Kidney (tissue), 14 donors: ENCODE results near the gene GJA3. TPM values are rescaled to one million over a fixed set of nuclear protein-coding genes. Genes with fewer than 3 reads are reported as not detected.
A peak's percentile ranks its signal among the peaks of the same experiment; 100 is the strongest.

Experiments
- DNase-seq, 5 donors: peaks; one replicate each; pipeline ENCODE4 v3.0.0-alpha.2; 2013 to 2020
- FAIRE-seq: peaks from 2 replicates; lab custom pipeline; 2012; peaks lifted over from hg19 to GRCh38; lab: Jason Lieb, UNC
- H3K27ac ChIP-seq, 2 donors: one replicate each; pipeline ENCODE4 v1.7.0; 2013; ENCODE audit warnings: low read depth in 2 of 2, low read length in 2 of 2, inconsistent platforms in 1 of 2
- H3K27me3 ChIP-seq: one replicate; pipeline ENCODE4 v1.7.1; 2013; ENCODE audit warnings: low read length, inconsistent platforms; ENCODE audit not compliant: control insufficient read depth, insufficient read depth
- H3K36me3 ChIP-seq, 3 donors: one replicate each; pipeline versions ENCODE4 v1.7.0 to v1.7.1; 2013; ENCODE audit warnings: low read length in 3 of 3, control low read depth in 1 of 3, inconsistent platforms in 1 of 3; ENCODE audit not compliant: insufficient read depth in 3 of 3, control insufficient read depth in 2 of 3
- H3K4me1 ChIP-seq, 3 donors: one replicate each; pipeline versions ENCODE4 v1.7.0 to v1.7.1; 2013; ENCODE audit warnings: low read length in 3 of 3, inconsistent platforms in 1 of 3, low read depth in 1 of 3; ENCODE audit not compliant: control insufficient read depth in 2 of 3, insufficient read depth in 2 of 3
- H3K4me3 ChIP-seq, 3 donors: one replicate each; pipeline versions ENCODE4 v1.7.0 to v1.8.1; 2013; ENCODE audit warnings: low read length in 3 of 3, control low read depth in 1 of 3, inconsistent platforms in 1 of 3
- H3K9ac ChIP-seq, 3 donors: one replicate each; pipeline versions ENCODE4 v1.7.0 to v1.7.1; 2013; ENCODE audit warnings: low read length in 3 of 3, control low read depth in 1 of 3, inconsistent platforms in 1 of 3
- H3K9me3 ChIP-seq, 3 donors: one replicate each; pipeline versions ENCODE4 v1.7.0 to v1.7.1; 2013; ENCODE audit warnings: low read length in 3 of 3, control low read depth in 1 of 3, inconsistent platforms in 1 of 3; ENCODE audit not compliant: control insufficient read depth in 2 of 3, insufficient read depth in 1 of 3
- intact Hi-C: fragments of 100-400 bp; cut with DNase I; formaldehyde crosslinking; loops from one replicate; pipeline ENCODE4 v1.11.1; 2022
- polyA plus RNA-seq: library from polyadenylated mRNA; stranded (reverse); fragments of 350-450 nt; fragmentation: Illumina TruSeq; extraction: RNeasy Lipid Tissue Mini Kit (QIAGEN cat#74804); gene quantifications from one replicate; pipeline ENCODE4 v1.2.3, GENCODE V29; 2014; ENCODE audit warnings: low read depth, low replicate concordance; ENCODE audit not compliant: insufficient read depth
- total RNA-seq: library from RNA; stranded (reverse); fragmentation: NEBNext Ultra II Directional; extraction: Animal tissue kit (Norgen Biotek cat#: 25700); gene quantifications from one replicate; pipeline ENCODE4 v1.2.1, GENCODE V29; 2021
- TF ChIP-seq, protein P1 (sequence below): IDR thresholded peaks from 3 replicates; pipeline ENCODE4 v1.5.1; 2012; ENCODE audit warnings: mild to moderate bottlenecking, moderate library complexity, borderline replicate concordance; ENCODE audit not compliant: insufficient read depth; ENCODE audit errors: extremely low read depth
- donor health status: control.
- donor health status: control.
- donor health status: control.
- donor health status: control.
- donor health status: control.
- donor health status: DM: yes; HTN: yes; CAD: no.
- donor health status: Normal renal cell carcinoma (clear cell type).

Gene GJA3
- total and polyA plus RNA-seq, 2 donors from 2014 or later = 0.16 to 1.1 TPM

DNA sequence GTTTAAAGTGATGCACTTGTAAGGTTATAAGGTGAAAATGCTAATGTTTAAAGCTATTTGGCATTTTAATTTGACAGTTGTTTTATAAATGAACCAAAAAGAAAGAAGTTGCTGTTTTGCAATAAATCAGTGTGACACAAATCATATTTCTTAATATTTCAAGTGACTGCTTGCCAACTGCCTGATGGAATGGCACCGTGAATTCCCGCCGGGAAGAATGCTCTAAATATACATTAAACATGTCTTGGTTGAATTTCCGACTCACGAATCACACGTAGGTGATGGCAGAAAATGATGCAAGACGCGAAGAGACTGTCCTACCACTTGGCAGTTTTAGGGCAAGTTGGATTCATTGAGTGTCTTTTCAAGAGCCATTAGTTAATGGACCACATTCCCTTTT, 34.9 kb upstream of the GJA3 start:
- H3K4me1 ChIP-seq = peaks cover 0 to 7% (median 6%) of the 10 kb centered on the region in 3 donors
- FAIRE-seq (no peak), DNase-seq (no peak)
- H3K4me3 ChIP-seq = no peak overlapping the region
- no peak overlapping the region for H3K27ac ChIP-seq
- intact Hi-C loops = no loop called here
- H3K9me3 ChIP-seq = no peaks in the 10 kb centered on the region
- TF ChIP-seq, protein P1, sequence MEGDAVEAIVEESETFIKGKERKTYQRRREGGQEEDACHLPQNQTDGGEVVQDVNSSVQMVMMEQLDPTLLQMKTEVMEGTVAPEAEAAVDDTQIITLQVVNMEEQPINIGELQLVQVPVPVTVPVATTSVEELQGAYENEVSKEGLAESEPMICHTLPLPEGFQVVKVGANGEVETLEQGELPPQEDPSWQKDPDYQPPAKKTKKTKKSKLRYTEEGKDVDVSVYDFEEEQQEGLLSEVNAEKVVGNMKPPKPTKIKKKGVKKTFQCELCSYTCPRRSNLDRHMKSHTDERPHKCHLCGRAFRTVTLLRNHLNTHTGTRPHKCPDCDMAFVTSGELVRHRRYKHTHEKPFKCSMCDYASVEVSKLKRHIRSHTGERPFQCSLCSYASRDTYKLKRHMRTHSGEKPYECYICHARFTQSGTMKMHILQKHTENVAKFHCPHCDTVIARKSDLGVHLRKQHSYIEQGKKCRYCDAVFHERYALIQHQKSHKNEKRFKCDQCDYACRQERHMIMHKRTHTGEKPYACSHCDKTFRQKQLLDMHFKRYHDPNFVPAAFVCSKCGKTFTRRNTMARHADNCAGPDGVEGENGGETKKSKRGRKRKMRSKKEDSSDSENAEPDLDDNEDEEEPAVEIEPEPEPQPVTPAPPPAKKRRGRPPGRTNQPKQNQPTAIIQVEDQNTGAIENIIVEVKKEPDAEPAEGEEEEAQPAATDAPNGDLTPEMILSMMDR = no peak
- no peaks in the 10 kb centered on the region for H3K36me3 ChIP-seq
- H3K9ac ChIP-seq = no peak overlapping the region
- H3K27me3 ChIP-seq = peaks cover 24% of the 10 kb centered on the region

DNA sequence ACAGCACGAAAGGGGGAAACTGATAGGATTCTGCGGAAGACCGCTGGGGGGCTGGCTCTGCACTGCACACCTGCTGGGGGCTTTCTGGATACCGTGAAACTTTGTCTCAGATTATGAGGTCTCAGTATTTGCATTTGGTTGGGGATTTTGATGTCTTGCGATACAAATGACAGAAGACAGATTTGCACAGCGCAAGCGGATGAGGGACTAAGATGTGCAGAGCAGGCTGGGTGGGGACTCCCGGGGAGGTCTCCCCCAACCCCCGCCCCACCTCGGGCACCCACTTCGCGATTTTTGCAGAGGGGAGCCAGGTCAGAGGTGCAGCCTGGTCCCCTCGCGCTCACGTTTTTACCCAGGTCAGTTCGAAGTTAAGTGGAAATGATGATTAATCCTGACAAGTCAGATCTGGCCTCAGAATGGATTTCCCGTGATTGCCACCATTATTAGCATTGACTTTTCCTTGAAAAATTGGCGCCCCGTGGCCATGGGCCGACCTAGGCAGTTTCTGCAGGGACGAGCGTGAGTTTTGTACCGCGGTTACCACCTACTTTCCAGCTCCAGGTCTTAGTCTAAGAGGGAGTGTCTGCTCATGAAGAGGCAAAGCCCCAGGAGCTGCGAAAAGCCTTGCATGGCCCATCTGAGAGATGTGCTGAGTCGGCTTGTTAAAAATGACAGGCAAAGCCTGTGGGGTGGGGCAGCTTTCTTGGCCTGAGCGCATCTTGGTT, 33.2 kb upstream of the GJA3 start:
- DNase-seq (peak in 1 of 5 donors; percentile 20), FAIRE-seq (no peak)
- peaks cover 4 to 7% (median 7%) of the 10 kb centered on the region in 3 donors for H3K4me1 ChIP-seq
- no peak overlapping the region for H3K9ac ChIP-seq
- H3K27me3 ChIP-seq = peaks cover 24% of the 10 kb centered on the region
- no peak overlapping the region for H3K27ac ChIP-seq
- intact Hi-C loops = no loop called here
- H3K9me3 ChIP-seq = no peaks in the 10 kb centered on the region
- TF ChIP-seq, protein P1 = no peak
- H3K36me3 ChIP-seq = no peaks in the 10 kb centered on the region
- H3K4me3 ChIP-seq = peak overlapping the region in 1 of 3 donors; percentile 70

DNA sequence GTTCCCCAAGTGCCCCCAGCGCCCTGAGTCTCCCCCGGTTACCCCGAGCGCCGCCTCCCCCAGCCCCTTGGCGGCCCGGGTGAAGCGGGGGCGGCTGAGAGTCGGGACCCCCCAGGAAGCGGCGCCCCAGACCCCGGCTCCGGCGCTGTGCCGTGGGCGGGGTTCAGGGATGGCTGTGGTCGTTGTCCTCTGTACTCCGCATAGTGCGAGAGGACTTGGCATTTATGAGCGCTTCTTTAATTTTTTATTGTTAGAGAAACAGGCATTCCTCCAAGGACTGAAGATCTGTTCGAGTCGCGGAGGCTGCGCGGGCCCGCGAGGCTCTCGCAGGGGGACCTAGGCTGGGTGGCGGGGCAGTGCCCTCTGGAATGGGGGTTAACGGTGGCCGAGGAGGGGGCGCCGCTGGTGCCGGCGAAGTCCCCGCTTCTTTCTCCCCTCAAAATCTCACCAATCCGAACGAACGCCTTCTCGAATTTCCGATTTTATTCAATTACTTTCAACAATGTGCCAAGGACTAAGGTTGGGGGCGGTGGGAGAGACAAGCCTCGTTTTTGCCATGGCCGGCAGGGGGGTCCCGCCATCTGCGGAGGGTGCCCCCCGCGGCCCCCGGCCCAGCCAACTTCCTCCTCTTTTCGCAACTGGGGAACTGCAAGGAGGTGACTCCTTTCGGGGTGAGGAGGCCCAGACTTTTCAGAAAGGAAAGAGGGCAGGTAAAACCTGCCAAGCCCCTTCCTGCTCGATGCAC, 32.5 kb upstream of the GJA3 start:
- Histone ChIP-seq H3K9me3 (no peaks in the 10 kb centered on the region), H3K4me3 (peak overlapping the region in 2 of 3 donors; percentile 17 to 70), H3K4me1 (peaks cover 4 to 7% (median 5%) of the 10 kb centered on the region in 3 donors), H3K36me3 (no peaks in the 10 kb centered on the region), H3K27me3 (peaks cover 24% of the 10 kb centered on the region), H3K9ac (no peak overlapping the region), H3K27ac (no peak overlapping the region)
- DNase-seq (peak in 2 of 5 donors; percentile 32 to 61), FAIRE-seq (no peak)
- TF ChIP-seq, protein P1 = no peak
- intact Hi-C loops = no loop called here
